Stomach smooth muscle (tissue), 2 donors: ENCODE data around the gene PMIS2.

ENCODE experiments used
- H3K27ac ChIP-seq: one replicate; pipeline ENCODE4 v1.7.0; 2013; ENCODE audit warnings: mild to moderate bottlenecking, low read length, inconsistent platforms
- H3K27me3 ChIP-seq, 2 donors: one replicate each; pipeline ENCODE4 v1.7.0; 2013; ENCODE audit warnings: low read length in 2 of 2; ENCODE audit not compliant: insufficient read depth in 2 of 2, control insufficient read depth in 1 of 2
- H3K36me3 ChIP-seq, 2 donors: one replicate each; pipeline ENCODE4 v1.7.0; 2013; ENCODE audit warnings: low read length in 2 of 2; ENCODE audit not compliant: control insufficient read depth in 2 of 2, insufficient read depth in 2 of 2
- H3K4me1 ChIP-seq: one replicate; pipeline ENCODE4 v1.7.0; 2013; ENCODE audit warnings: low read length; ENCODE audit not compliant: control insufficient read depth, insufficient read depth
- H3K4me3 ChIP-seq, 2 donors: one replicate each; pipeline ENCODE4 v1.7.0; 2013; ENCODE audit warnings: low read length in 2 of 2
- H3K9ac ChIP-seq, 2 donors: one replicate each; pipeline ENCODE4 v1.7.0; 2013; ENCODE audit warnings: low read length in 2 of 2, mild to moderate bottlenecking in 1 of 2
- H3K9me3 ChIP-seq, 2 donors: one replicate each; pipeline ENCODE4 v1.7.0; 2013; ENCODE audit warnings: low read length in 2 of 2; ENCODE audit not compliant: control insufficient read depth in 2 of 2
- donor health status: healthy.
- donor health status: Pancreatic carcinoma.

The PMIS2 gene

GRCh38 chr19:35633727-35634440 is 47.9 kb downstream of the PMIS2 start:
- H3K27me3 ChIP-seq = no peaks in the 10 kb centered on the region
- no peak overlapping the region for H3K27ac ChIP-seq
- H3K4me3 ChIP-seq = no peak overlapping the region
- H3K9ac ChIP-seq = no peak overlapping the region
- peaks cover 10% of the 10 kb centered on the region for H3K4me1 ChIP-seq
- no peaks in the 10 kb centered on the region for H3K9me3 ChIP-seq
- H3K36me3 ChIP-seq = peaks cover 48 to 58% of the 10 kb centered on the region in 2 donors

GRCh38 chr19:35636651-35637050 is 50.7 kb downstream of the PMIS2 start:
- H3K27ac ChIP-seq = no peak overlapping the region
- no peaks in the 10 kb centered on the region for H3K27me3 ChIP-seq
- H3K9me3 ChIP-seq = no peaks in the 10 kb centered on the region
- H3K9ac ChIP-seq = no peak overlapping the region
- H3K4me3 ChIP-seq = no peak overlapping the region
- H3K36me3 ChIP-seq = peaks cover 38 to 46% of the 10 kb centered on the region in 2 donors
- no peaks in the 10 kb centered on the region for H3K4me1 ChIP-seq
